Stimulated activated naive CD8-positive, alpha-beta T cell treated with anti-CD3 and anti-CD28 coated beads, Interleukin-15, Interleukin-2, amounts not matched to agents 100 ng/mL and 50 ng/mL, for 24 hours (primary cell): ENCODE measurements around the gene ZNF521.

Experiments used
- H3K27ac Mint-ChIP-seq: one replicate; pipeline ENCODE4 v1.8.0; 2021; ENCODE audit warnings: mild to moderate bottlenecking, mixed read lengths
- H3K27me3 Mint-ChIP-seq: one replicate; pipeline ENCODE4 v1.8.0; 2021; ENCODE audit warnings: mixed read lengths
- H3K36me3 Mint-ChIP-seq: one replicate; pipeline ENCODE4 v1.8.0; 2021; ENCODE audit warnings: low read depth, mixed read lengths
- H3K4me1 Mint-ChIP-seq: one replicate; pipeline ENCODE4 v1.8.0; 2021; ENCODE audit warnings: low read depth, mixed read lengths
- H3K4me3 Mint-ChIP-seq: one replicate; pipeline ENCODE4 v1.8.0; 2021; ENCODE audit warnings: mild to moderate bottlenecking, mixed read lengths
- H3K9me3 Mint-ChIP-seq: one replicate; pipeline ENCODE4 v1.8.0; 2021; ENCODE audit warnings: mixed read lengths

ZNF521 gene

DNA sequence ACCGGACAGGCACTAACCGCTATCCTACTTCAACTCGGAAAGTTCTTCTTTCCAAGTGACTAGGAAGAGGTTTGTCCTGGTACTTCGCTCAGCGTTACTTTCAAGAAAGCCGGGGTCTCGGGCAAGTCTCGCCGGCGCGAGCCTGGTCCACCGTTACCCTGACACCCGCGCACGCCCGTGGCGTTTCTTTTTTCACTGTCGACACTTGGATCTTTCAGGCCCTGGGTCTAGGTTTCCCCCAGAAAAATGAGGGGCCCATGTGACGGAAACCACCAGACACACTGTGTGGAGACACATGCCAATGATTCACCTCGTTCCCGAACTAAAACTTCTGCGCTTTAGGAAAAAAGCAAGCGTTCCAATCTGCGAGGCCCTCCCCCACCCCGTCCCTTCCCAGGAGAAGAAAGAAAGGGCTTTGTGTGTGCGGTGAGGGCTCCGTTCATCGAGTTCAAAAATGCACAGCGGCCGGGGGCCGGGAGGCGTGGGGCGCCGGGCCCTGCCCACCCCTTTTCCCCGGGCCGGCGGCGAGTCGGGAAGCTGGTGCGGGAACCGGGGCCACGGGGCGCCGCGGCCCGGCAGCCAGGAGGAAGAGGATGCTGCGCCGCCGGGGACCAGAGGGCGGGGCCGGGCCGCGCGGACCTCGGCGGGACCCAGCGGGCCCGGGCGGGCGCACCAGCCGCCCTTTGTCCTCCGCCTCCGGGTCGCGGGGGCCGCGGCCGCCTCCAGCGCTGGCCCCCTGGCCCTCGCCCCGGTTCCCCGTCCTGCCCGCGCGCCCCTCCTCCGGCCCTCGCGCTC is 2.6 kb downstream of the ZNF521 start:
- Mint-ChIP-seq H3K4me1 (peaks cover 19% of the 10 kb centered on the region), H3K36me3 (no peaks in the 10 kb centered on the region), H3K4me3 (peak overlapping the region; percentile 67), H3K27me3 (peaks cover 71% of the 10 kb centered on the region), H3K9me3 (no peaks in the 10 kb centered on the region), H3K27ac (no peak overlapping the region)

DNA sequence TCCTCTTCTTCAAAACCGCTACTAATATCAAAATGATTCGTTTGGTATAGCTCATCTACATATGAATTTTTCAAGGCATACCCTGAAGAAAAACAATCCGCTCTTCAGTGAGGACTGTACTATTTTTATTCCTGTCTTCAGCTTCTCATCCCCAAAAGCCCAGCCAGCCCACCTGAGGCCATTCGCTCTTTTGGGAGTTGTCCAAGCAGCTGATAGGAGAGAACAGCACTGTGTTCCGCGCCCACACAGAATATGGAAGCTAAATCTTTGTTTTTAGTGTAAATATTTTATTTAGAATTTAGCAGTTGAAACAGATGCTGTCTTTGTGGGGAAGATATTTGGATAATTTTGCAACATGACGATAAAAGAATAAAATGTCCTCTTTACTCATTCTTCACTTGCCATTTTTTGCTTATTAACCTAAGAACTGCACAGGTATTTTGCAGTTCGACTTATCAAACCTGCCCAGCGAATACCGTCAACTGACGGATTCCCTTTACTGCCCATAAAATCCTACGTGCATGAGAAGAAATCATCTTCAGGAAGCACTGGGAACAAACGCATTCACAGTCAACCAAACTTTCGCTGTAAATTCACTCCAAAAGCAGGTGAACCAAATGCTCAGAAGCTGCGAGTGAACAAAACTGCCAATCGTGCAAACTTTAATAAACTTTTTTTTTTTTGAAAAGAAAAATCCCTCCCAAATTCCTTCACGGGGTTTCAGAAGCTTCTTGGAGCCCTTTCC is 3.4 kb downstream of the ZNF521 start:
- H3K4me1 Mint-ChIP-seq: peaks cover 19% of the 10 kb centered on the region
- H3K36me3 Mint-ChIP-seq: no peaks in the 10 kb centered on the region
- H3K9me3 Mint-ChIP-seq: no peaks in the 10 kb centered on the region
- H3K27me3 Mint-ChIP-seq: peaks cover 68% of the 10 kb centered on the region
- peak overlapping the region; percentile 67 for H3K4me3 Mint-ChIP-seq
- H3K27ac Mint-ChIP-seq: no peak overlapping the region

DNA sequence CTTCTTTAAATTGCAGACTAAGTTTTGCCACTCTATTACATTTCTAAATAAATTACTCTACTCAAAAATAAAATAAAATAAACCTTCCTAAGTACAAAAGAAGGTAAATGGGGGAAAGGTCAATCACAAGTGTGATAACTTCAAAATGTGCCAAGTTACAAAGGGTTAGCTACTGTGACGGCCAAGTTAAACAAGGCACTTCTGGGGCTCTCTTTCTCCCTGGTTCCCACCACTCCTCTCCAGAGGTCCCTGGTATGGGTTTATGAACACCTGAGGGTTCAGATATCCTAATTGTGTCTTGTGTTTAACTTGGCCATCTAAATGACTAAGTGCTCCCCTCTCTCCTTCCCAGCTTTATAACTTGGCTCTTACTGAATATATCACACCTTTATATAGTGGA is 5.4 kb downstream of the ZNF521 start:
- Mint-ChIP-seq H3K4me1 (peaks cover 15% of the 10 kb centered on the region), H3K27me3 (peaks cover 61% of the 10 kb centered on the region), H3K36me3 (no peaks in the 10 kb centered on the region), H3K4me3 (no peak overlapping the region), H3K9me3 (no peaks in the 10 kb centered on the region), H3K27ac (no peak overlapping the region)

DNA sequence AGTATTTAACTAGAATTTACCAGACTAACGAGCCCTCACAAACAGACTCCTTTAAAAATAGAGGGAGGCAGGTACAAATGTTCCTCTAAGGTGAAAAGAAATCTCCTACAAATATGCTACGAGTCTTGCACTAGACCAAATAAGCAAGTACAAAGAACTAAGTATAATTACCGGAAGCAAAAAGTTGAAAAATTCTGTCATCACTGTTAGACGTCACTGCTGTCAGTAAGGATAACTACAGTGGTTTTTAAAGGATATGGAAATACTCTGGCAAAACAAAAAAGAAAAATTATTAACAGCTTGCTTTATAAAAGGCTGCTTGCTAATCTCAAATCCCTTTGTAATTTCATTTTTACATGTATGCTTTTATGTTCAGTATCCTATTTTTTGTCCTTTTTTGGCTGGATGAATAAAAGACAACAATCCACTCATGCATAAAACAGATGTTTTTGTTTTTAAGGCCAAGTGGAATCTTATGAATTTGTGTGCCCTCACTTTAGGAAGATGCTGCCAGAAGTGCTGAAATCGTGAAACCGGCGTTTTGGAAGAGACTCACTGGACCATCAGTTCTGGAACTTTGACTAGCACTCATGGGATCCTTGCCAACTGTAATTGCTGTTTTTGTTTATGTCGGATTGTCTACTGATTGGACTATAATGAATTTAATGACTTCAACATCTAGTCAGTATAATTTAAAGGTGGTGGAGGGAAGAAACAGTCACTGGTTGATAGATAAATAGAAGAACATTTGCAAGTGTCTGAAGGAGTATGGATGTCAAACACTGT is 6.7 kb downstream of the ZNF521 start:
- H3K27me3 Mint-ChIP-seq: peaks cover 62% of the 10 kb centered on the region
- no peak overlapping the region for H3K27ac Mint-ChIP-seq
- H3K9me3 Mint-ChIP-seq: no peaks in the 10 kb centered on the region
- H3K4me3 Mint-ChIP-seq: no peak overlapping the region
- H3K4me1 Mint-ChIP-seq: peaks cover 6% of the 10 kb centered on the region
- H3K36me3 Mint-ChIP-seq: no peaks in the 10 kb centered on the region

DNA sequence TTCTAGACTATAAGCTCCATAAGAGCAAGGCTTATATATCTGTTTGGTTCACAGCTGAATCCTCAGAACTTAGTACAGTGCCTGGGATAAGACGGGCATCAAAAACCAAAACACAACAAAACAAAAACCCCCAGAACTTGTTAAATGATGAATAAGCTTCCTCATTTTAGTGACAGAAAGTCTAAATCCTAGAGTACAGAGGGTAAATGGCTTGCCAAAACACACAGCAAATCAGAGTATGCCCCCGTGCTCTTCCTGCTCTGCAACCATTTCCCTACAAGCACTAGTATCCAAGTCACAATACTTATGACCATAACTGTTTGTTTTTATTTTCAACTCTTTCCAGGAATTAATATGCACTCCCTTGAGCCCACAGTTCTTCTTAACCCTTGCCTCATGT is 10.1 kb downstream of the ZNF521 start:
- Mint-ChIP-seq H3K36me3 (no peaks in the 10 kb centered on the region), H3K27ac (no peak overlapping the region), H3K4me1 (no peaks in the 10 kb centered on the region), H3K4me3 (no peak overlapping the region), H3K9me3 (no peaks in the 10 kb centered on the region), H3K27me3 (peaks cover 52% of the 10 kb centered on the region)

DNA sequence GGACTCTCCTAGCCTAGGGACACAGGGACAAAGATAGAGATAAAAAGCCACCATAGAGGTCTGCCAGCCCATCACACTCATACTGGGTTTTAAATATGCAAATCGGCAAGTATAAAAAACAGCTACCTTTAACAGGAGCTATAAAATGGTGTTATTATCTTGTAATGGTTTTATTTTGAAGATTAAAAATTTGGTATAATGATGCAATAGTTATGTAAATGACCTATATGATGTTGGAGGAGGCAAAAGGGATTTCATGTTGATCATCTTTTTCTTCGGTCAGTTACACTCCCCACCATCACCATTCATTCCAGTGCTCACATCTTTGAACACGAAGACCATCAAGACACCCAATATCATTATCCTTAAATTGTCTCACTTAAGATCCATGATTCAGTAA is 11.2 kb downstream of the ZNF521 start:
- no peak overlapping the region for H3K27ac Mint-ChIP-seq
- H3K36me3 Mint-ChIP-seq: no peaks in the 10 kb centered on the region
- no peak overlapping the region for H3K4me3 Mint-ChIP-seq
- peaks cover 54% of the 10 kb centered on the region for H3K27me3 Mint-ChIP-seq
- no peaks in the 10 kb centered on the region for H3K9me3 Mint-ChIP-seq
- H3K4me1 Mint-ChIP-seq: no peaks in the 10 kb centered on the region

DNA sequence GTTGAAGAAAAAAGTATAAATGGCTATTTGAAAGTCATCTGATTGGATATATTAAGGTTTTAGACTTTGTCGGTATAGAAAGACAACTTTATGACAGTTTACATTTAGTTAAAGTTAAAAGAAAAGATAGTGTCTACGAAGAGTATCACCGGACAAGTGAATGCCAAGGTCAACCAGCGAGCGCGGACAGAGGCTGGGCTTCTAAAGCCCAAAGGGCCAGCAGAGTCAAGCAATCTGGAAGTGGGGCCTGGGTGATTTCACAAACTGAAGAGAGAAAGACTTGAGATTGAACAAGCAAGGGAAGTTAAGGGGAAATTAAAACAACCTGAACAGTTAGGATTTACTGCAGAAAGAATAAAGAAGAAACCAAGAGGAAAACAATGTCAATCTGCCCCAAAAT is 16.3 kb downstream of the ZNF521 start:
- H3K27ac Mint-ChIP-seq: no peak overlapping the region
- no peaks in the 10 kb centered on the region for H3K4me1 Mint-ChIP-seq
- H3K4me3 Mint-ChIP-seq: no peak overlapping the region
- no peaks in the 10 kb centered on the region for H3K9me3 Mint-ChIP-seq
- H3K27me3 Mint-ChIP-seq: peaks cover 33% of the 10 kb centered on the region
- H3K36me3 Mint-ChIP-seq: no peaks in the 10 kb centered on the region

DNA sequence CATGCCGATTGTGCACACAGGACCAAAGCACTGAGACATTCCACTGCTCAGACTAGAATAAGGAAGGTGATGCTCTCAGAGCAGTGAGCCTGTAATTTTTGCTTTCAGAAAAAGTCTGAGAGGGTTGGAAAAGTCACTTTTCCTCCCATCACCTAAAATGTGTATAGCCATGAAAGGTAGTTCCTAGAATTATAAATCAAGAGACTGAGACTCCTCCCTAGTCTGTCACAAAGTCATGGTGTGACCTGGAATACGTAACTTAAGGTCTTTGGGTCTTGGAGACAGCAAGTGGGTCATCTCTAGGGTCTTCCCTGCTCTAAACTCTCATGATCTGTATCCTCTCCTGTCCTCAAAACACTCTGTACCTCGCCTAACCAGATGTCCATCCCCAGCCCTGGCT is 16.9 kb downstream of the ZNF521 start:
- Mint-ChIP-seq H3K9me3 (no peaks in the 10 kb centered on the region), H3K4me3 (no peak overlapping the region), H3K4me1 (no peaks in the 10 kb centered on the region), H3K27ac (no peak overlapping the region), H3K27me3 (peaks cover 30% of the 10 kb centered on the region), H3K36me3 (no peaks in the 10 kb centered on the region)

DNA sequence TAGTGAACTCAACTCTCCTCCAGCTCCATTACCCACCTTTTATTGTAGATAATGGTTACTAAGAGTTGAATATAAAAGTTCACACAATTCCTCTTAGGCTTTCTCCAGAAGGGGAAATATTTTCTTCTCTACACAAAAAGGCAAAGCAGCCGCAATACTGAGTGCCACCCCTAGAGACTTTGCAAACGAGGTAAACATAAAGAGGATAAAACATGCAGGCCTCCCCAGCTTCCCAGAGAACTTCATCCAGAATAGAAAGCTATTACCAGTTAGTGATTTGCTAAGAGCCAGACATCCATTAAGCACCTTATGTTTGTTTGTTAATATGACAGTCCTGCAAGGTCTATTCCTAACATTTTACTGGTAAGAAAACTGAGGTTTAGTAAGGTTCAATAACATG is 17.4 kb downstream of the ZNF521 start:
- Mint-ChIP-seq H3K4me3 (no peak overlapping the region), H3K27ac (no peak overlapping the region), H3K36me3 (no peaks in the 10 kb centered on the region), H3K27me3 (peaks cover 28% of the 10 kb centered on the region), H3K9me3 (no peaks in the 10 kb centered on the region), H3K4me1 (no peaks in the 10 kb centered on the region)

DNA sequence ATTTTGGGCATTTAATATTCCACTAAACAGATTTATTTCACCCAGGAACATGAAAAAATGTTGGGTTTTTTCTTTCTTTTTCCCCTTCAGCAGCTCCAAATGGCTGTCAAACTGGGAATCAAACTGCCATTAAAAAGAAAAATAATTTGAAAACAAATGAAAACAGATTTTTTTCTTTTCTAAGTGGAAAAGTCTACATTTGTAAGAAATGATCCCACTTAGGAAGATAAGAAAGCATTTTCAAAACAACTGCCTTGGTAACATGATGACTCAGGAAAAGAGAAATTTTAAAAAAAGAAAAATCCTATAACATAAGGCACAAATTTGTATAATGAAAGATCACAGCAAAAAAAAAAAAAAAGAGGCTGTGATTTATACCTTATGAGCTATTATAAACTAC is 20.0 kb downstream of the ZNF521 start:
- H3K27ac Mint-ChIP-seq: no peak overlapping the region
- no peak overlapping the region for H3K4me3 Mint-ChIP-seq
- H3K36me3 Mint-ChIP-seq: no peaks in the 10 kb centered on the region
- H3K9me3 Mint-ChIP-seq: no peaks in the 10 kb centered on the region
- peaks cover 15% of the 10 kb centered on the region for H3K27me3 Mint-ChIP-seq
- no peaks in the 10 kb centered on the region for H3K4me1 Mint-ChIP-seq

DNA sequence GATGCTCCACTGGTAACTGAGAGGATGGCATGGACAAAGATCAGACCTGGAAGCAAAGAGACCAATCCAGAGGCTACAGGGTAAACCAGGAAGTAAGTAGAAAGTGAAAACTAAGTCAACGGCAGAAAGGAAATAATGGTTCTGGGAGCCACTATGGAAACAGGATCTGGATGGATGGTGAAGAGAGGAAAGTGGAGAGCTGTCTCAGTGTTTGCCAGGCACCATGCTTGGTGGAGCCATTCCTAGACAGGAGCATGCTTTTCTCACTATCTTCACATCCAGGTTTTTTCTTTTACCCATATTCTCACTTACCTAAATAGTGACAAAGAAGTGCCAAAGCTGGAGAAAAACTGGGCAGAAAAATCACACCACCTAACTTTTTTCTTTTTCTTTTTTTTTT is 22.2 kb downstream of the ZNF521 start:
- no peak overlapping the region for H3K27ac Mint-ChIP-seq
- H3K9me3 Mint-ChIP-seq: no peaks in the 10 kb centered on the region
- H3K27me3 Mint-ChIP-seq: peaks cover 11% of the 10 kb centered on the region
- H3K36me3 Mint-ChIP-seq: no peaks in the 10 kb centered on the region
- no peak overlapping the region for H3K4me3 Mint-ChIP-seq
- no peaks in the 10 kb centered on the region for H3K4me1 Mint-ChIP-seq

DNA sequence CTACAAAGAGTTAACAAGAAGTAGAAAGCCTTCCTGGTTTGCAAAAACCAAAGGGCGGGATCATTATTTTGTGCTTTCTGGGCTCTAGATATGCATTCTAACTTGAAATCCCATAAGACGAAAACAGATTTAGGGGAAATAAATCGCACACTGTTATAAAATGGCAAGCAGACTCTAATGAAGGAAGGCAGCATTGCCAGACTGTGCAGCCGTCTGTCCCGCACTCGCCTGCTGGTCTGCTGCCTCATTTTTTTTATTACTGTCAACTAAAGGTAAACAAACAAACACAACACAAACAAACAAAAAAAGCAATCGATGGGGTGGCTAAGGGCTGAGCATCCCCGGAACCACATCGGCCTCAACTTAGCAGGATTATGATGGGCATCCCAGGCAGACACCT is 24.4 kb downstream of the ZNF521 start:
- peaks cover 4% of the 10 kb centered on the region for H3K9me3 Mint-ChIP-seq

DNA sequence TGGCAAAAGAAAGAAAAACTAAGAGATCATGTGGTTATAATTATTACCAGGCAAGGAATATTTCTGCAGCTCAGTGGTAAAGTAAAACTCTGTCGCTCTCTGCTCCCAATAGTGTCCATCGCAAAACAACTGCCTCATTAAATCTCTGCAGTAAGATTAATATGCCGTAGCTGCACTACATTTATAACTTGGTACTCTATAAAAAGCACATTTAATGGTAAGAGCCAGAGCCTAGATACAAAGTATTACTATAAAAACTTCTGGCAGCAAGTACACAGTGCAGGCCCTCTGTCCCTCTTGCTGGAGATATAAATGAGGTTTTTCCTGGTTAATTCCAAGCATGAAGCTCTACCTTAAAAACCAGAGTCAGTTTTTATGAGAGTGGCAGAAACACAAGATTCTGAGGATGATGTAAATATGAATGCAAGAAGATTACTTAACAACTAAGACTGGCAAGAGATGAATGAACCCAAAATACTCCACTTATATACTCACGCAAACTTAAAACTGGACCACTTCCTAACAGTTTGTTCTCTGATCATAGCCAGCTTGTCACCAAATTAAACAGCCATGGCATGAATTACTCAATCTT is 25.5 kb downstream of the ZNF521 start:
- no peak overlapping the region for H3K4me3 Mint-ChIP-seq
- peaks cover 4% of the 10 kb centered on the region for H3K9me3 Mint-ChIP-seq

More for the DNA sequence above, 24.4 kb downstream of the ZNF521 start:
- no peak overlapping the region for H3K4me3 Mint-ChIP-seq
- no peaks in the 10 kb centered on the region for H3K4me1 Mint-ChIP-seq
- H3K27me3 Mint-ChIP-seq: peaks cover 11% of the 10 kb centered on the region
- H3K36me3 Mint-ChIP-seq: no peaks in the 10 kb centered on the region
- no peak overlapping the region for H3K27ac Mint-ChIP-seq

DNA sequence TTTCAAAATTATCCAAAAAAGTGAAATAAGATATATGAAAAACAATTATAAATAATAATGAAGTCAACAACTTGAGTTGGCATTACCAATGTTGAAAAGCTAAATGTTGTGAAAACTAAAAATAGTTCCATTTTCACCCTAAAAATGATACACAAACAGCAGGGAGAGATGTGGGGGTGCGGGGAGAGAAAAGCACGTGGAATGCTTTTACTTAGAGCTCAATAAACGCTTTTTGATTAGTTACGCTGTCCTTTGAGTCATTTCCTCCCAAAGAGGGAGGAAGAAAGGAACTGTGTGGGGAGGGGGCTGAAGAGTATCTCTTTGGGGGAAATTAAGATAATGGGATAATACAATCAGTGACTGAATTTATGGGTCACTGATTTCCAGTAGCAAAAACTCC is 29.2 kb downstream of the ZNF521 start:
- Mint-ChIP-seq H3K9me3 (peaks cover 4% of the 10 kb centered on the region), H3K27me3 (peaks cover 11% of the 10 kb centered on the region), H3K4me1 (no peaks in the 10 kb centered on the region), H3K27ac (no peak overlapping the region), H3K4me3 (no peak overlapping the region), H3K36me3 (no peaks in the 10 kb centered on the region)

More for the DNA sequence above, 25.5 kb downstream of the ZNF521 start:
- H3K36me3 Mint-ChIP-seq: no peaks in the 10 kb centered on the region
- no peak overlapping the region for H3K27ac Mint-ChIP-seq
- peaks cover 11% of the 10 kb centered on the region for H3K27me3 Mint-ChIP-seq
- no peaks in the 10 kb centered on the region for H3K4me1 Mint-ChIP-seq
